NCI-H1092 treated with DMSO at 0.1 percent for 48 hours (cell line): Measurements from ENCODE around the gene C1orf226.
"Not testable (repeated sequence)": the region's sequence is repeated elsewhere in the genome, so short reads cannot be mapped to it uniquely, and the experiment has no call there.

Source experiments
- DNase-seq: peaks from one replicate; lab custom pipeline; 2025; lab: John Stamatoyannopoulos, UW

Gene C1orf226

DNA sequence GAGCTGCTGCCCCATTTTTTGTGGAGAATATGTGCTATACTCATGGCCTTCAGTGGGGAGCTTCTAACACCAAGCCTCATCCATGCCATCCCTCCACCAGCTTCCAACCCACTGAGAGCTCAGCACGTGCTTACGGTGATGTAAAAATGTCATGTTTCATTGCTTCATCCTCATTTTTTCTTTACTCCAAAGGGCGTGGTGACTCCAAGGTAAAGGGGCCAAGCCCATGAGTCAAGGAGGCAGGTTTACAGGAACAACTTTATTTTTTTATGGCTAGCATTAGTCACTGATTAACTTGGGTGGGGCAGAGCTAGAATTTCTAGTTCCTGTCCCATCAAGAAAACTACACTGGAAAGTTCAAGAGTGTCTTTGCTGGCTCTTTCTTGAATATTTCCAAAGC, at the start of gene C1orf226:
Gene C1orf226 (plus strand): TSS at position 346 of the 400 bp plus-strand sequence. CDS start 174 bp downstream, outside the sequence.
- no peak for DNase-seq

DNA sequence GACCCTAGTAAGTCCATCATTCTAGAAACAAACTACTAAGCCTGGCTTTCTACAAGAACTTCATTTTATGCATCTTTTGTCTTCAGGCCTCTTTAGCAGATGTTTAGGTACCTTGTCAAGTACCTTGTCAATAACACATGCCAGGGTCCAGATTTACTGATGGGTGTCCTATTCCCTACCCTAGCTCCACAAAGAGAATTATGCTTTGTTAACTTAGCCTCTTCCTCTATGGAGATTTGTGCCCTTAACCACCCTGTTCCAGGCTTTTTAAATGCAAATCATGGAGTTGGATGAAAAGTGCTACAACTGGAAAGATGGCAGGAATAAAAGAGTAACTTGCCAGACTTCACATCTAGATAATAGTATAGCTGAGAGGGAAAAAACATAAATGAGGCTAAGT, 47.5 kb upstream of the C1orf226 start:
- DNase-seq, result peak; percentile 10

DNA sequence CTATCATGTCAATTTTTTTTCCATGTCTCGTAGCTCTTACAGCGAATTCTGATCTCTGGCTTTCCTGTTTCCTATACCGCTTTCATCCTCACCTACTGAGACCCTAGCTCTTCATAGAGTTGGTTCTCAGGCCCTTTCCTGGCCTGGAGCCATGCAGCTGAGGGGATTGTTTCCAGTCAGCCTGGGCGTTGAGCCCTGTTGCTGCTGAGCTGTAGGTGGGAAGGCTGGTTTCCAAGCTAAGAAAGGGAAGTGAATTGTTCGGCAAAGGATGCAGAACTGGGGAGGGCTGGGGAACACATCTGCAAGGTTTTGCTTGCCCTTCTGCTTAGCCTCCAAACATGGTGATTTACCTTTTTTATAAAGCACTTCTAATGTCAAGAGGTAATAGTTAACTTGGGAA, 46.4 kb upstream of the C1orf226 start:
- peak; percentile 17 for DNase-seq

GRCh38 chr1:162336621-162337285, 44.8 kb upstream of the C1orf226 start:
- DNase-seq, result no peak

DNA sequence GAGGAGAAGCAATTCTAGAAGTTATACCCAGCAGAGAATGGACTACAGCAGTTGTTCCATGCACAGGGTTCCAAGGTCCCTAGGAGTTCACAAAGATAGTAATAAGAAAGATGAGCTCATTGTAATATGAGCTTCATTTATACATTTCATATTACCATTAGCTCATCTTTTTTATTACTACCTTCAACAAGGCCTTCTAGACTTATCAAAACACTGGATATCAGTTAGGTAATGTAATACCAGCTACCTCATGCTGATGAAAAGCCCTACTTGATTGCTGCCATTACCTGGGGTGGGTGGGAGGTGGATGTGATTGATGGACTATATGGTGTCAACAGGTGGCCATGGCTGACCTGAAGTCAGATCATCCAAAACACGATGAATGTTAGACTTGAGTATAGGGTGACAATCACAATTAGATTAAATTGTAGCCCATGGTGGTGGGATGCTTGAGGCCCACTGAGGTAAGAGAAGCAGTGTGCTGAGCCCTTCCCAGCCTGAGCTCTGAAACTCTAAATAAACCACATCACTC, 39.0 kb upstream of the C1orf226 start:
- no peak for DNase-seq

DNA sequence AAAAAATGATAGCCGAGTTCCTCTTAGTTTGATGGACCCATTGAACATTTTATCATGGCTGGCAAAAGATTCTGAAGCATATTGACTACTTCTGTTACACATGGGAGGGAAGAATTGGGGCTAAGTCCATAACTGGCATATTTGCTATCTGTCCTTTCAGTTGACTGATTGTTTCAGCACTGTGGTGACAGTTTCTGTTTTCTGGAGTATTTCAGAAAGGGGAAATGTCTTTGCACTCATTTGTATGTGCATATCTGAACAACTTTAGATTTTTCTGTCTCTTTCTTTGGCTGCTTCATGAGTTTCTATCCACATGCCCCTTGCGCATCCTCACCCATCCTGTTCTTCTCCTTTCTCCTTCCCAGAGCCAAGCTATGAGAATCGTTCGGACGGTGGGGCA, 38.1 kb upstream of the C1orf226 start:
- DNase-seq, result no peak

- DNase-seq, result no peak
These were observed 34.2 kb upstream of the C1orf226 start for GRCh38 chr1:162347281-162347680.

GRCh38 chr1:162349635-162350330, 31.7 kb upstream of the C1orf226 start:
- no peak for DNase-seq

GRCh38 chr1:162351246-162351842, 30.2 kb upstream of the C1orf226 start:
- no peak for DNase-seq

DNA sequence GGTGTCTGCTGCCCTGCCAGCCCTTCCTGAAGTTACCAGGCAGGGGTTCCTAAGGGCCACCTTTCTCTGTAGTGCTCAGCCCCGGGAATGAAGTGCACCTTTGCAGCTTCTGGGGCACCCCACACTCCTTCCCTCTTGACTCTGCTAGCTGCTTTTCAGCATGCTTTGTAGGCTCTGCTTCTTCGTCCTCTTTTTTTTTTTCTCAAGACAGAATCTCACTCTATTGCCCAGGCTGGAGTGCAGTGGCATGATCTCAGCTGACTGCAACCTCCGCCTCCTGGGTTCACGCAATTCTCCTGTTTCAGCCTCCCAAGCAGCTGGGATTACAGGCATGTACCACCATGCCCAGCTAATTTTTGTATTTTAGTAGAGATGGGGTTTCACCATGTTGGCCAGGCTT, 29.7 kb upstream of the C1orf226 start:
- DNase-seq, result not testable (repeated sequence)

- no peak for DNase-seq
These were observed 28.4 kb upstream of the C1orf226 start for GRCh38 chr1:162353078-162353477.

DNA sequence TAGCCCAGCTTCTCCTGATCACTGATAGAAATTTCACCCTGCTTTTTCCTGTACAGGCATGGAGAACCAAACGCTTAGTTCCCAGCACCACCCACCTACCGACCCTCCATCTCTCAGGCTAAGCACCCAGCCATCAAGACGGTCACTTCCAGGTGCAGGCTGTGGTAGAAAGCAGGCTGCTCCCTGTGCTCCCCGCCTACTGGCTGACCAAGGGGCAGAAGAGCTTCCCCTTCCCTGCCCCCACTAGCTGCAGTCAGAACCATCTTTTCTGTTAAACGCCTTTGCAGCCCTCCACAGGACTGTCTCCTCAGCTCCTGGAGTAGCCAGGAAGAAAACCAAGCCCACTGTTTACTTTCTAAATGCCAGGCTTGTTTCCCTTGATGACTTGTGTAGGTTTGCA, 27.8 kb upstream of the C1orf226 start:
- no peak for DNase-seq

DNA sequence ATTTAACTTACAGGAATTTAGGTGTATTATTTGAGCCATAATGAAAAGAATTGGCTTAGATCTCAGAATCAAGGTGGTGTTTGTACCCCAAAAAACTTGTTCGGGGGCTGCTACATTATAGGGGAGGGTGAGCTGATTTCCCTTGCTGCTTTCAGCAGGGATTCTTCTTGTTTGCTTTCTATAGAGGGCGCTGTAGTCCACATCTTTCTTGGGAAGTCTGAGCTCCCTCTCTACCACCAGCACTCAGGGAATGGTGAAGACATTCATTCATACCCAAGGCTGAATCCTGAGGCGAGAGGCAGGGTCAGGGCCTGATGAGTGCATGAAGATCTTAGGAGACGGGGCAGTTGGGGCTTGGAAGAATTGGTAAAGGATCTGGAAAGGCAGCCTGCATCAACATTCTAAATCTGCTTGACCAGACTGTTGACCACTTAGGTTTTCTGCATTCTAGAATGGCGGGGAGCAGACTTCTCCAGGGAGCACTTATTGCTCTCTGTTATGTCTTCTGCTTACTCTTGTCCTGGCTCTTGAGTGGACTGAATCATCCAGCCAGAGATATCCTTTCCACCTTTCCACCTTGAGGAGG, 23.8 kb upstream of the C1orf226 start:
- peak; percentile 43 for DNase-seq

- no peak for DNase-seq
These were observed 22.6 kb upstream of the C1orf226 start for GRCh38 chr1:162358928-162359327.

- no peak for DNase-seq
These were observed 21.8 kb upstream of the C1orf226 start for GRCh38 chr1:162359523-162360236.

DNA sequence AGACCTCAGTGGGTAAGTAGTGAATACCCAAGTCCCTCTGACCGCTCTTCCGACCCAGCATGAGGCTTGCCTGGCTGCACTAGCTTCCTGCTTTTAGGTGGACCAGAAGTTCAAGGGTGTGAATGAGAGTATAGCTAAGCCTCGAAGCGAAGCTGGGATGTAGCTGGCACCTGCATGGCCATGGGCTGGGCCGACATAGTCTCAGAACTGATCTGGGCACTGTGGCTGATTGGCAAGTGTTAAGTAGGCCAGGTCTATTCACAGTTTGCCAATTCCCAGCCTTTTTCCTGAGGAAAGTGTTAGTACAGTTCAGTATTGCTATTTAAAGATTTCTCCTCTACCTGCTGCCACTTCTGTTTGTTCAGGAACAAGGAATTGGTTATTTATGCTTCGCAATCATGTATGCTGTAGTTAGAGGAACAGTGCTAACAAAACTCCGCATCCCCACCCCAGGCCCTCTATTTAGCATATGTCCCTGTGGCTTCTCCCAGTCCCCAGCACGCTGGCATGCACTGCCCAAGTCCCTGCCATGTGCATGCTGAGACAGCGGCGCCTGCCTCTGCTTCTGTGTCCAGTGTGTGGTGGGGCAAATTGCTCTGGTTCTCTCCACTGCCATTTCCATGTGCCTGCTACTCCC, 21.2 kb upstream of the C1orf226 start:
- no peak for DNase-seq

DNA sequence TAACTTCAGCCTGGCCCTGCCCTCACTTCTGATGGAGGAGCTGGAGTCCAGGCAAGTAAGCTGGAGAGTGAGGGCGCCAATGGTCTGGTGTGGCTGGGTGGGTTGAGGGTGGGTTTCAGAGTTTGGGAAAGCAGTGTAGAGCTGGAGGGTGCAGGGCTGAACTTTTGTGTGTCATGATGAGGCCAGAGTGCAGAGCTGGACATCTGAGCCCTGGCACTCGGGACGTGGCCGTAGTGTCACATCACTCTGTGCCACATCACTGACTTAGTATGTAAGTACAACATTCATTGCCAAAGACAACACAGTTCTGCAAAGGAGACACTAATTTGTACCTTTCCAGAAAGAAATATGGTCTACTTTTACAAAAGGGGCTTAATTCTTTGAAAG, 20.7 kb upstream of the C1orf226 start:
- no peak for DNase-seq

DNA sequence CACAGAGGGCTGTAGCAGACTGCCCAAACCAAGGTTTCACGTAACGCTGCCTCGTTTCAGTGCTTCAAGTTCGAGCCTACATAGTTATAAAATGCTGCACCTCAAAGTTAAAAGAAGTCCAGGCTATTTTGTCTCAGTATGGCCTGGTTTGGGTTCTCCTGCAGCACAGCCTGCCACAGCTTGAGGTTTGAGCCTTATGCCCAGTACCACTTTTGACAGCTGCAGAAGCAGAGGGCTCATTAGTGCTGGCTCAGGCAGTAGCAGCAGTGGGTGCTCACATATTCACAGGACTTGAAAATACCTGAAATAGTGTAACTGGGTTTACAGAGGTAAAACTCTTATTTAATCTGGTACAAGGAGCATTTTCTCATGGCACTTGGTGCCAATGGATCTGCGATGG, 20.2 kb upstream of the C1orf226 start:
- no peak for DNase-seq

DNA sequence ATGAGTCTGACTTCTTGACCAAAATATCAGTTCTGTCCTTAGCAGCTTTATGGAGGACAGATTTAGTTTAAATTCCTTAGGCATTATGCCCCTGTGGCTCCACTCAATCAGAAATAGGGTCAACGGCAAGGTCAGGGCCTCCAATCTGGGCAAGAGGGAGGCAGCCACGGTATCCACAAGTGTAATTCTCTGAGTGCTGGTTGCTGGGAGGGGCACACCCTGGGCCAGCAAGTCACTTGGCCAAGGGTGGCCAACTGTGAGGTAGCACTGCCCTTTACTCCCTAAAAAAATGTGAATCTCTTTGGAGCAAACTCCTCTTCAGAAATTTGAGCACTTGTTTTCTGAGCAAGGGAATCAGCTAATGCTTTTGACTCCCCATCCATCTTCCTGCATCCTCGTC, 17.7 kb upstream of the C1orf226 start:
- DNase-seq, result no peak

GRCh38 chr1:162364498-162364897, 17.0 kb upstream of the C1orf226 start:
- no peak for DNase-seq

GRCh38 chr1:162365284-162366020, 16.1 kb upstream of the C1orf226 start:
- no peak for DNase-seq
